HG03558 (cell line): ENCODE measurements around the gene ICAM3.
"Not testable (repeated sequence)": the region's sequence is repeated elsewhere in the genome, so short reads cannot be mapped to it uniquely, and the experiment has no call there.

ENCODE experiments used
- ATAC-seq: cut with Tn5 transposase; IDR thresholded peaks from one replicate; pipeline ENCODE4 v1.9.1; 2021; ENCODE audit warnings: moderate number of reproducible peaks; ENCODE audit not compliant: unreplicated experiment; ENCODE audit errors: extremely low read depth

Gene ICAM3, protein sequence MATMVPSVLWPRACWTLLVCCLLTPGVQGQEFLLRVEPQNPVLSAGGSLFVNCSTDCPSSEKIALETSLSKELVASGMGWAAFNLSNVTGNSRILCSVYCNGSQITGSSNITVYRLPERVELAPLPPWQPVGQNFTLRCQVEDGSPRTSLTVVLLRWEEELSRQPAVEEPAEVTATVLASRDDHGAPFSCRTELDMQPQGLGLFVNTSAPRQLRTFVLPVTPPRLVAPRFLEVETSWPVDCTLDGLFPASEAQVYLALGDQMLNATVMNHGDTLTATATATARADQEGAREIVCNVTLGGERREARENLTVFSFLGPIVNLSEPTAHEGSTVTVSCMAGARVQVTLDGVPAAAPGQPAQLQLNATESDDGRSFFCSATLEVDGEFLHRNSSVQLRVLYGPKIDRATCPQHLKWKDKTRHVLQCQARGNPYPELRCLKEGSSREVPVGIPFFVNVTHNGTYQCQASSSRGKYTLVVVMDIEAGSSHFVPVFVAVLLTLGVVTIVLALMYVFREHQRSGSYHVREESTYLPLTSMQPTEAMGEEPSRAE

DNA sequence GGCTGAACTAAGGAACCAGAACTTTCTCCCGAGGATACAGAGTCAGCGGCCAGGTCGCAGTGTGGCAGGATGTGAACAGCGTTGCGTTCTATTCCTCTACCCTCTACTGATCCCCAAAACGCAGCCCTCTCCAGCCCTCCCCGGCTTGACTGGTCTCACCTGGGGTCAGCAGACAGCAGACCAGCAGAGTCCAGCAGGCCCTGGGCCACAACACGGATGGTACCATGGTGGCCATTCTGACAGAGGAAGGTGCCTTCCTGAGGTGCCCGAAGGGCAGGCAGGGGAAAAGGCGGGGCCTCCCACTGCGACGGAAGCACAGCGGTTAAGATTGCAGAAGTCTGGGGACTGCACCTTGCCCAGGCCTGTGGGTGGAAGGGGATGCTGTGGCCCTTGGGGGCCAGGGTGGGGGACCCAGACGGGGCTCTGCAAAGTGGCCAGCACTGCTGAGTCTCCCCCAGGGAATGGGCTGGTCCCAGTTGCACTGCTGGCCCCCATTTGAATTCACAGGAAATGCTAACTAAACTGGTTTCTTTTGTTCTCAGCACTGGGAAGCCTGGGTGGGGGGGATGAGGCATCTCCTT lies at the start of gene ICAM3:
TSS of gene ICAM3 (minus strand) at position 245 of the 581 bp plus-strand sequence. CDS start at position 235, 10 bp downstream.
- ATAC-seq: no peak

GRCh38 chr19:10388957-10389356 lies 49.5 kb upstream of the ICAM3 start:
- no peak for ATAC-seq

GRCh38 chr19:10384580-10384979 lies 45.2 kb upstream of the ICAM3 start:
- no peak for ATAC-seq

DNA sequence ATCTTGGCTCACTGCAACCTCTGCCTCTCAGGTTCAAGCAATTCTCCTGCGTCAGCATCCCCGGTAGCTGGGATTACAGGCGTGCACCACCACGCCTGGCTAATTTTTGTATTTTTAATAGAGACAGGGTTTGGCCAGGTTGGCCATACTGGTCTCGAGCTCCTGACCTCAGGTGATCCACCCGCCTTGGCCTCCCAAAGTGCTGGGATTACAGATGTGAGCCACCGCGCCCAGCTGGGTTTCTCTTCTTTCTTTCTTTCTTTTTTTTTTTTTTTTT lies 43.7 kb upstream of the ICAM3 start:
- ATAC-seq: not testable (repeated sequence)

GRCh38 chr19:10380313-10381102 lies 41.1 kb upstream of the ICAM3 start, which contains the start of gene TYK2:
TSS of gene TYK2 (minus strand) at chr19:10380572. CDS start at chr19:10378406, 2,166 bp downstream.
- ATAC-seq: peak; percentile 86

DNA sequence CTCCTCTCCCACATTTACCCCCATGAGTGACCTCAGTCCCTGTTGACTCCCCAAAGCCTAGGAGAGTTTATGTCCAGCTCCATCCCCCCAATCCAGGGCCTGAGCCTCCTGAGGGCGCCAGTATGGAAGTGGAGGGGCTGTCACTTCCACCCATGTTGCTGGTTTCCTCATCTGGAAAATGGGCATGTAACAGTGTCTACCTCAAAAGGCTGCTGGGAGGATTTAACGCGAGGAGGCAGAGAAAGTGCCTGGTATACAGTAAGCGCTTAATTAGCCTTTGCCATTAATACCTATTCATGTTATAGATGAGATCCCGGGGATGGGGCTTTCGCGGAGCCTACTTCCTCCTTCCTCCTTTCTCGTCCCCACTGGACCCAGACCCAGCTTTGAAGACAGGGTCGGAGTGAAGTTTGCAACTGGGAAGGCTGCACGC lies 40.5 kb upstream of the ICAM3 start:
- ATAC-seq: no peak

- ATAC-seq: no peak
Measured at GRCh38 chr19:10378124-10378523, 38.7 kb upstream of the ICAM3 start.

DNA sequence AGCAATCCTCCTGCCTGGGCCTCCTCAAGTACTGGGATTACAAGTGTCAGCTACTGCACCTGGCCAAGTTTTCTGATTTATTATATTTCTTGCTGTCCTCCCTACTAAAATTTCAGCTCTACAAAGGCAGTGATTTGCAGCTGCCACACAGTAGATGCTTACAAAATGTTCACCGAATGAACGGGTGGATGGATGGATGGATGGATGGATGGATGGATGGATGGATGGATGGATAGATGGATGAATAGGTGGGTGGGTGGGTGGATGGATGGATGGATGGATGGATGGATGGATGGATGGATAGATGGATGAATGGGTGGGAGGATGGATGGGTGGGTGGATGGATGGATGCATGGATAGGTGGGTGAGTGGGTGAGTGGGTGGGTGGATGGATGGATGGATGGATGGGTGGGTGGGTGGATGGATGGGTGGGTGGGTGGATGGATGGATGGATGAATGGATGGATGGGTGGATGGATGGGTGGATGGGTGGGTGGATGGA lies 37.8 kb upstream of the ICAM3 start:
- not testable (repeated sequence) for ATAC-seq

DNA sequence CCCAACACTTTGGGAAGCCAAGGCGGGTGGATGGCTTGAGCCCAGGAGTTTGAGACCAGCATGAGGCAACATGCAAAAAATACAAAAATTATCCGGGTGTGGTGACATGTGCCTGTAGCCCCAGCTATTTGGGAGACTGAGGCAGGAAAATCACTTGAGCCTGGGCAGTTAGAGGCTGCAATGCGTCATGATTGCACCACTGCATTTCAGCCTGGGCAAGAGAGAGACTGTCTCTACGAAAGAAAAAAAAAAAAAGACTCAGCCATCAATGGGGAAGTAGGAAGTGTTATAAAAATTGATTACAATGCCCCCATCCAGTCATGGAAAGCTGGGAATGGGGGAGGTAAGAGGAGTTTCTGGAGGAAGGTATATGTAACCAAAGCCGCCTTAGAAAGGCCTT lies 35.5 kb upstream of the ICAM3 start:
- ATAC-seq: no peak

GRCh38 chr19:10372690-10373089 lies 33.3 kb upstream of the ICAM3 start:
- ATAC-seq: no peak

DNA sequence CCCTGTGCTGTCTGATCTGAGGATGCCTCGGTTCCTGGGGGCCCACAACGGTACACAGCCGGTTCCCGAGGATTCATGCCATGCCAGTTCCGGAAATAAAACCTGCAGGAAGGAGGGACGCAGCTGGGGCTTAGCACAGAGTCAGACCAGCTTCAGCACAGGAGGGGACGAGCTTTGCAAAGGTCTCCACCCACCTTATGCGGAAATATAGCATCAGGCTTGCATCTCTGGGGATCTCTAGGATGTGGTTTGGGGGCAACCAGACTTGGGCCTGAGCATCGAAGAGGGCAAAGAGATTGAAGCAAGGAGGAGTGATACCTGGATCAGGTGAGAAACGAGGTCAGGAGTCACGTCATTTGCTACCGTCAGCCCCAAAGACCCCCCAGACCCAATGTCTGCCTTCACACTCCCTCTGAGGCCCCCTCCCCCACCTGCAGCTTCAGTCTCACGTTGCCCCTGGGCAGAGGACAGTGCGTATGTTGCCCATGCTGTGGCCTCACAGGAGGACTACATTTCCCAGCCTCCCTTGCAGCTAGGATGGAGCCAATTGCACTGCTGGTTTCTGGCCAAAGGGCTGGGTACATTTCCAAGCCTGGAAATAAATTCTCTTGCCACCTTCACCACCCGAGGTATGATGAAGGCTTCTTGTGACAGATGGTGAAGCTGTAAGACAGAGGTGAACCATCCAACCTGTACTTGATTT lies 28.8 kb upstream of the ICAM3 start:
- no peak for ATAC-seq

GRCh38 chr19:10366950-10367512 lies 27.6 kb upstream of the ICAM3 start:
- not testable (repeated sequence) for ATAC-seq

DNA sequence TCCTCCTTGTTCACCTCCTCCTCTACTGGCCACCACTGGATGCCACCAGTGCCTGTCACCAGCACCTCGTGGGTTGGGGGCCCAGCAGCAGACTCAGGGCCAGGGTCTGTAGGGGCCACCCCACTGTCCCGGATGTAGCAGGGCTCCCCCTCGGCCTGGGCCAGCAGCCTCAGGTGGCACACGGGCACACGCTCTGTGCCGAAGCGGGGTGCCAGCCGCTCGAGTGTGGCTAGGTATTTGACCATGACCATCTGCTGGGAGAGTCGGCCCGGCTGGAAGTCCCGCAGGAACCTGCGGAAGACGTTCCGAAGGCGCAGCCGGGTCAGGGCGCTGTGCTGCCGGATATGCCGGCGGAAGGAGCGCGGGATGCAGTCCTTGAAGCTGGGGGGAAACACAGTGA lies 26.1 kb upstream of the ICAM3 start:
- no peak for ATAC-seq

DNA sequence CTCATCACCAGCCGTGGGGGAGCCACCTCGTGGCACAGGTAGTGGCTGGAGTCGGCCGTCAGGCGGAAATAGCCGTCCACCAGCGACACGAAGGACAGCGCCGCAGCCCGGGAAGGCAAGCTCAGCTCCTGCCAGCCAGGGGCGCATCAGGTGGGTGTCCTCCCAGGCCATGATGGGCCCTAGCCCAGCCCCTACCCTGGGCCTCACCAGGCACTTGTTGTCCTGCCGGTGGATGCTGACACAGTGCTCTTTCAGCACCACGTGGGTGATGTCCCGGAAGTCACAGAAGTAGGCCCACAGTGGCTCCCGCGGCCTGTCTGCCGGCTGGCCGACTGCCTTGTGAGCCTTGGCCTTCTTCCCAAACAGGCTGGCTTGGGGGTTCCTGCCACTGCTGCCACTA lies 25.2 kb upstream of the ICAM3 start:
- no peak for ATAC-seq

DNA sequence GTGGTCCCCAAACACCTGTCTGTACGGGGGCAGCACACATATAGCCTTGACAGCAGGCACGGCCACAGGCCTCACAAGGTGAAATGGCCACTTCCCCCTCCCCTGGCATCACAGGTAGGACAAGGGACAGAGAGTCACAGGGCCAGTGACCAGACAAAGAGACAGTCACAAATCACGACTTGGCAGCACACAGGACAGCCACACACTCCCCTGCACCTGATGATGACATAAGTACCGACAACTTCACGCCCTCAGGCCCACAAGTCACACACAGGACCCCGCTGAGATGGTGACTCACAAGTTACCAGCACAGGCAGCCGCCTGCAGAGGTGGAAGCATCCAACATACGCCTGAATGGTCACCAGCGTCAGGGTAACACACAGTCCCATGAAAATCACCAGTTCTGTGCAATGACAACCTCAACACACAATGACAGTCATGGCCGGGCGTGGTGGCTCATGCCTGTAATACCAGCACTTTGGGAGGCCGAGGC lies 24.4 kb upstream of the ICAM3 start:
- ATAC-seq: no peak

DNA sequence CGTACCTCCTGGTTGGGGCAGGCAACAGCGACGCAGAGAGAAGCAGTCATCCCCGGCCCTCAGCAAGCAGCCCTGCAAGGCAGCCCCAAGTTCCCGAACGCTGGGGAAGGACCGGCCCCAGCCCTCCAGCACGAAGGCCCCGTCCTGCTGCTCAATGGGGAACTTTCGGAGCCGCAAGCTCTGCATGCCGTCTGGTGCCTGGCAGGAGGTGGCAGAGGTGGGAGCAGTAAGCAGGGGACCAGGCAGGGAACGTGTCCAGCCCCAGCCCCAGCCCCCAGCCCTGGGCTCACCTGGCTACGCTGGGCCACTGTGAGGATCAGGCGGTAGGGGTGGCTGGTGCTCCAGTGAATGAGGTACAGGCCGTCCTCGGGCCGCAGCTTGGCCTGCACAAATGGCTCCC lies 22.8 kb upstream of the ICAM3 start:
- no peak for ATAC-seq

DNA sequence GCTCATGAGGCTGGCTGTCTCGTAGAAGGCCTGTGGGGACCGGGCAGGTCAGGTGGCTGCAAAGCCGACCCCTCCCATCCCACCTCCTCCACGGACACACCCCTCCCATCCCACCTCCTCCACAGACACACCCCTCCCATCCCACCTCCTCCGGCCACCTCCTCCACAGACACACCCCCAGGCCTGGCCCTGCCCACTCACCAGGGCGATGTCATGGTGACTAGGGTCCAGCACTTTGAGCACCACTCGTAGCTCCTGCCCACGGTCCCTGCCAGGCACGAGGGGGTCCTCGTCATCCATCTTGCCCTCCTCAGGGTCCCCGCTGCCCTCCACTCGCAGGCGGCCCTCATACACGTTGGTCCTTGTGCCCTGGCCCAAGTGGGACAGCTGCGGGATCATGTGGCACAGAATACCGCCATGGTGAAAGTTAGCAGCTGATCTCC lies 22.2 kb upstream of the ICAM3 start:
- ATAC-seq: no peak

GRCh38 chr19:10356431-10356830 lies 17.0 kb upstream of the ICAM3 start:
- no peak for ATAC-seq

DNA sequence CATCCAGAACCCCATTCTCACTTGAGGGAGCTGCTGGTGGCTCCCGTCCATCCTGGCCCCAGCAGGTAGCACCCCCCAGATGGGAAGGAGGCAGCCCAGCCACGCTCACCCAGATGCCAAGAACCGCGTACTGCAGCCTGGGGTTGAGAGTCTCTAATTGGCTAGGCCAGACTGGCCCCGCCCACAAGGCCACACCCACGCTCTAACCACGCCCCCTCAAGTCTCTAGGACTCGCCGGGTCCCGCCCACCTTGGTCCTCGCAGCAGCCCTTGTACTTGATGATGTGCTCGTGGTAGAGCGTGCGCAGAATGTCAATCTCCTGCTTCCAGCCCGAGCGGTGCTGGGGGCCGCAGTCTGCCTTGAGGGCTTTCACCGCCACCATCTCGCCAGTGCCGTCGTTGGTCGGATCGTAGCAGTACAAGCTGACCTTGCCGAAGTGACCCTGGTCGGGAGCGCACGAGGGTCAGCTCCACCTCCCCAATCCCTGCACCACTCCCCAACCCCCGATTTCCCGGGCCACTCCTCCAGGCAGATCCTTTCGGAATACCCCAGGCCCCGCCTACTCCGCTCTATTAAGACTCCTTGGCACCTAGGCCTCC lies 14.5 kb upstream of the ICAM3 start:
- ATAC-seq: no peak
